SK-N-SH (cell line): Measurements from ENCODE around the gene DENND2D. TPM values are rescaled to one million over a fixed set of nuclear protein-coding genes. Genes with fewer than 3 reads are reported as not detected.
A peak's percentile ranks its signal among the peaks of the same experiment; 100 is the strongest.

Experiments
- CTCF ChIA-PET: fragments of 300-600, 350-600 bp; formaldehyde crosslinking; extraction: SDS; loops from one replicate; lab custom pipeline; 2021; lab: Yijun Ruan, JAX
- POLR2A ChIA-PET: fragments of 350-600 bp; sonication (Branson Sonifier 250); formaldehyde crosslinking; extraction: SDS; loops from one replicate; lab custom pipeline; 2020; ENCODE audit warnings: antibody characterized with exemption, inconsistent platforms; lab: Yijun Ruan, JAX
- DNase-seq: peaks from one replicate; pipeline ENCODE4 v3.0.0; 2012
- H2AFZ ChIP-seq: fragments of 200-600 bp; sonication (generic); 2 replicates; pipeline ENCODE4 v1.8.1; 2016; ENCODE audit warnings: antibody characterized with exemption, mild to moderate bottlenecking, low read depth
- H3F3A ChIP-seq: fragments of 200-600 bp; sonication (generic); replicated peaks from 2 replicates; pipeline ENCODE3; 2016; ENCODE audit warnings: antibody characterized with exemption, mild to moderate bottlenecking; ENCODE audit not compliant: insufficient read depth
- H3K27ac ChIP-seq, 2 experiments: fragments of 200-500 bp in 1 of 2; fragments of 200-600 bp in 1 of 2; sonication (Bioruptor generic) in 1 of 2; sonication (generic), shearing (Covaris generic) in 1 of 2; 2 replicates each; pipeline versions ENCODE4 v1.5.1 to v1.6.1; 2014 to 2016; ENCODE audit warnings: low read depth in 2 of 2, inconsistent platforms in 1 of 2, low read length in 1 of 2, mild to moderate bottlenecking in 1 of 2, mixed read lengths in 1 of 2
- H3K27me3 ChIP-seq: fragments of 200-600 bp; sonication (generic), shearing (Covaris generic); 2 replicates; pipeline ENCODE4 v1.6.1; 2016; ENCODE audit warnings: mixed run types; ENCODE audit not compliant: insufficient read depth
- H3K36me3 ChIP-seq, 2 experiments: fragments of 200-500 bp in 1 of 2; fragments of 200-600 bp in 1 of 2; sonication (Bioruptor generic) in 1 of 2; sonication (generic) in 1 of 2; replicated peaks in 1 of 2; 2 replicates each; pipeline versions ENCODE3 to v1.5.1; 2014 to 2016; ENCODE audit warnings: low read length in 1 of 2, mild to moderate bottlenecking in 1 of 2; ENCODE audit not compliant: insufficient read depth in 2 of 2, control insufficient read depth in 1 of 2
- H3K4me1 ChIP-seq, 2 experiments: fragments of 200-500 bp in 1 of 2; fragments of 200-600 bp in 1 of 2; sonication (Bioruptor generic) in 1 of 2; sonication (generic), shearing (Covaris generic) in 1 of 2; 2 replicates each; pipeline versions ENCODE4 v1.5.1 to v1.6.1; 2014 to 2016; ENCODE audit warnings: low read depth in 1 of 2, low read length in 1 of 2, mixed run types in 1 of 2; ENCODE audit not compliant: insufficient read depth in 2 of 2, control insufficient read depth in 1 of 2
- H3K4me2 ChIP-seq: fragments of 200-600 bp; sonication (generic), shearing (Covaris generic); 2 replicates; pipeline ENCODE4 v1.6.1; 2017; ENCODE audit warnings: mixed run types
- H3K4me3 ChIP-seq, 2 experiments: fragments of 200-500 bp in 1 of 2; fragments of 200-600 bp in 1 of 2; sonication (Bioruptor generic) in 1 of 2; sonication (generic), shearing (Covaris generic) in 1 of 2; 2 replicates each; pipeline versions ENCODE4 v1.5.1 to v1.8.1; 2014 to 2016; ENCODE audit warnings: low read depth in 2 of 2, inconsistent platforms in 1 of 2, low read length in 1 of 2, mild to moderate bottlenecking in 1 of 2, mixed read lengths in 1 of 2, moderate library complexity in 1 of 2
- H3K79me2 ChIP-seq: fragments of 200-600 bp; sonication (generic); 2 replicates; pipeline ENCODE4 v1.8.1; 2017; ENCODE audit warnings: mild to moderate bottlenecking; ENCODE audit not compliant: insufficient read depth
- H3K9ac ChIP-seq: fragments of 200-600 bp; sonication (generic); 2 replicates; pipeline ENCODE4 v1.6.1; 2017; ENCODE audit warnings: mixed run types
- H3K9me2 ChIP-seq: fragments of 200-600 bp; sonication (generic); 2 replicates; pipeline ENCODE4 v1.6.1; 2017; ENCODE audit warnings: mixed run types
- H3K9me3 ChIP-seq: fragments of 200-600 bp; sonication (generic); 2 replicates; pipeline ENCODE4 v1.6.1; 2017; ENCODE audit warnings: mixed run types, mild to moderate bottlenecking, moderate library complexity
- H4K20me1 ChIP-seq: fragments of 200-600 bp; sonication (generic); 2 replicates; pipeline ENCODE4 v1.6.1; 2017; ENCODE audit warnings: mild to moderate bottlenecking, mixed run types; ENCODE audit not compliant: insufficient read depth
- CHD2 ChIP-seq: fragments of 150-350 bp; IDR thresholded peaks from 2 replicates; pipeline ENCODE4 v1.6.1; 2018; ENCODE audit warnings: low read length; ENCODE audit not compliant: partially characterized antibody
- FOXM1 ChIP-seq: IDR thresholded peaks from 2 replicates; pipeline ENCODE4 v1.4.0; 2012; ENCODE audit warnings: low read depth, mild to moderate bottlenecking
- JUND ChIP-seq: IDR thresholded peaks from 2 replicates; pipeline ENCODE4 v1.4.0; 2012
- MXI1 ChIP-seq: IDR thresholded peaks from 2 replicates; pipeline ENCODE4 v1.6.1; 2012; ENCODE audit warnings: mild to moderate bottlenecking, low read depth, low read length, improper control_type of control experiment
- NRF1 ChIP-seq: IDR thresholded peaks from 2 replicates; pipeline ENCODE4 v1.6.1; 2012; ENCODE audit warnings: low read depth, mild to moderate bottlenecking, low read length
- POLR2AphosphoS5 ChIP-seq: IDR thresholded peaks from 2 replicates; pipeline ENCODE4 v1.6.1; 2012; ENCODE audit warnings: low read depth, low read length
- RCOR1 ChIP-seq: fragments of 150-350 bp; IDR thresholded peaks from 2 replicates; pipeline ENCODE4 v1.6.1; 2017; ENCODE audit warnings: antibody characterized with exemption, low read length
- TEAD4 ChIP-seq: IDR thresholded peaks from 2 replicates; pipeline ENCODE4 v1.4.0; 2012; ENCODE audit warnings: mild to moderate bottlenecking, borderline replicate concordance; ENCODE audit not compliant: insufficient read depth
- YY1 ChIP-seq: IDR thresholded peaks from 2 replicates; pipeline ENCODE4 v1.4.0; 2012; ENCODE audit warnings: low read depth, mild to moderate bottlenecking
- WGBS: methylation state at CpG from one replicate; pipeline ENCODE4 v1.1.6; 2017; ENCODE audit warnings: low lambda C conversion rate; 5-methylcytosine and 5-hydroxymethylcytosine counted together
- polyA plus RNA-seq, 3 experiments: library from polyadenylated mRNA; depleted of rRNA; stranded (reverse); fragments of >200 nt; gene quantifications; 2 replicates each; pipeline ENCODE4 v1.2.3, GENCODE V29; 2012
- TF ChIP-seq, protein P1 (sequence below): IDR thresholded peaks from 2 replicates; pipeline ENCODE4 v1.4.0; 2012; ENCODE audit warnings: low read depth
- TF ChIP-seq, protein P2 (sequence below): IDR thresholded peaks from 2 replicates; pipeline ENCODE4 v1.4.0; 2012; ENCODE audit warnings: low read depth, borderline replicate concordance
- TF ChIP-seq, protein P3 (sequence below): fragments of 150-350 bp; IDR thresholded peaks from 2 replicates; pipeline ENCODE4 v1.6.1; 2016; ENCODE audit warnings: mild to moderate bottlenecking, low read depth, low read length
- TF ChIP-seq, protein P4 (sequence below): IDR thresholded peaks from 2 replicates; pipeline ENCODE4; 2012
- TF ChIP-seq, protein P5 (sequence below): IDR thresholded peaks from 2 replicates; pipeline ENCODE4 v1.4.0; 2012; ENCODE audit warnings: low read depth, borderline replicate concordance
- TF ChIP-seq, protein P6 (sequence below): IDR thresholded peaks from 2 replicates; pipeline ENCODE4 v1.6.1; 2012; ENCODE audit warnings: mild to moderate bottlenecking, low read depth, low read length, moderate library complexity

Gene DENND2D
- polyA plus RNA-seq, 1 of the 3 experiments (the other 2 are of a cell fraction) = 1.3 TPM

DNA sequence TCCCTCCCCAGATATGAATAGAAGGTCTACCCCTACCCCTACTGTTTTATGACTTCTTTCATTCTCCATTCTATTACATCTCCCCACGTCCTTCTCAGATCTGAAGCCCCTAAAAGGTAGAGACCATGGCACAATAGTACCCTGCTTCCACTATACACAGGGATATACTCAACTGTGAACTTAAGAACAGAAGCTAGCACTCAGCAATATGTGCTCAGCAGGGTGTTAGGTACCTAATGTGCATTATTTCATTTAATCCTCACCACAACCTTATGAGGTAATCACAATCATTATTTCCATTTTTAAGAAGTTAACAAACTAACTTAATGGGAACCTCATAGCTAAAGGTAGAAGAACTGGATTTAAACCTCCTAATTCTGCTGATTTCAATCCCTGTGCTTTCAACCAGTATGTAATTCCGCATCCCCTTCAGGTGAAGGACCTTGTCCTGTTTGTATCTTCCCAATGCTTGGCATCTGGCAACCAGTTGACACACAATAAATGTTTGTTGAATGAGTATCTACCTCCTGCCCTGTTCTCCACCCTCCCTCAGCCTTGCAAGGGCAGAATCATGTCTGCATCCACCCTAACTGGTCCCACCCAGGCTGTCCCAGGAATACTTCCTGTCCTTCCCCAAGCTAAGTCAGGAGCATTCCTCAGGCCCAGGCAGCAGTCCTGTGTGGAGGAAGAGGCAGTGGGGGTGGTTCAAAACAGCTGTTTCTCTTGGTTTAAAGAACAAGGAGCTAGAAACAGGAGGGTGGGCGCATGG, 6.5 kb downstream of the DENND2D start:
- 87% methylated on average over 3 of the region's 3 CpGs for WGBS
- Histone ChIP-seq H3K9me3 (no peaks in the 10 kb centered on the region), H3F3A (peaks cover 11% of the 10 kb centered on the region), H3K4me2 (no peak overlapping the region; the same call in 1 of the 2 replicates), H3K79me2 (no peaks in the 10 kb centered on the region), H2AFZ (no peak overlapping the region), H3K4me1 (peaks cover 0 to 14% of the 10 kb centered on the region in 2 experiments; a peak in 2 of 4 replicates), H3K4me3 (no peak overlapping the region), H3K36me3 (peaks cover 0 to 1% of the 10 kb centered on the region in 2 experiments)
- TF ChIP-seq RCOR1 = no peak
- no peak for TF ChIP-seq JUND
- no peak for TF ChIP-seq MXI1
- no peak for TF ChIP-seq CHD2
- no peak for TF ChIP-seq YY1
- TF ChIP-seq, all 33 proteins: peak for 0
- CTCF ChIA-PET = interaction anchor here (0.9 kb wide), 1 partner anchor 51 kb away, joined by 3 read pairs; no protein-coding TSS in a partner anchor
- H3K9ac ChIP-seq = no peak overlapping the region
- no peaks in the 10 kb centered on the region for H3K9me2 ChIP-seq
- no peaks in the 10 kb centered on the region for H4K20me1 ChIP-seq
- POLR2A ChIA-PET = no interaction called here
- DNase-seq = no peak
- H3K27ac ChIP-seq = no peak overlapping the region
- H3K27me3 ChIP-seq = no peaks in the 10 kb centered on the region

DNA sequence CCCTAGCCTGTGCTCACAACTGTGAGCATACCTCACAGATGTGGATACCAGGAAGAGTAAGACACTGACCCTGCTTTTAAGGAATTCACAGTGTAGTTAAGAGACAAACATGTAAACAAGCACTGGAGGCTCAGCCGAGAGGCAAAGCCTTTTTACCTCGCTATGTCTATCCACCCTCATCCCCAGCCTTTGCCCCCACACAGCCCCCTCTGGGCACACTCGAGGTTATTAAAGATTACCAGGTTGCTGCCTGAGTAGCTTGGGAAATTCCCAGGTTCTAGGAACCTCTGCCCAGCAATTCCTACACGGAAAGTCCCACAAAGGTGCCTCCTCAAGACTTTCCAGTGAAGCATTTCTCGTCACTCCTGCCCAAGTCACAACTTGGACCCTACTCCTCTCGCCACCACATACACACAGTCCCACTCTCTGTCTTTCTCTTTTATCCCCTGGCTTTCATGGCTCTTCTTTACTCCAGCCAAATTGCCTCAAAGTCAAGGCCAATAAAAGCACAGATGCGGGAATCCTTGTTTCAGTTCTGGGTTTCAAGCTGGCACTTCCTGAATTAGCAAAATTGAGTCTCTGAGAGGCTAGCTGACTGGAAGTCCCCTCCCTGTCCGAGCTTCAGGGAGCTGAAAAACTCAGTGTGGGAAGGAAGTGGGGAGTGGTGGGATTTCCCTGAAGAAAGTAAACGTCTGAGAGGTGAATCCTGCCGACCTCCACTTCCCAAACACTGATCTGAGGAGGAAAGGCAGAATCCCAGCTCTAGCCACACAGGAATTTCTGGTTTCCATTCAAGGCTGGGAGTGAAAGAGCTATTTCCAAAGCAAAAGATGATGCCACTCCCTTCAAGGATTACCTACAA, 7.6 kb downstream of the DENND2D start:
- ChIA-PET POLR2A (no interaction called here), CTCF (interaction anchor here (1.5 to 1.6 kb wide), 2 partner anchors 22 to 30 kb away, joined by 3 to 5 read pairs; no protein-coding TSS in a partner anchor)
- no peak for DNase-seq
- WGBS = 53% methylated on average over 9 of the region's 10 CpGs
- Histone ChIP-seq H3K4me2 (no peak overlapping the region), H2AFZ (peak overlapping the region; percentile 62; the same call in 1 of the 2 replicates), H3F3A (peaks cover 11% of the 10 kb centered on the region), H3K9me2 (no peaks in the 10 kb centered on the region), H3K27ac (no peak overlapping the region), H3K79me2 (no peaks in the 10 kb centered on the region), H3K4me1 (peaks cover 0 to 14% of the 10 kb centered on the region in 2 experiments; a peak in 2 of 4 replicates), H3K4me3 (no peak overlapping the region), H3K27me3 (no peaks in the 10 kb centered on the region), H3K9ac (no peak overlapping the region), H3K9me3 (no peaks in the 10 kb centered on the region), H3K36me3 (peaks cover 0 to 9% of the 10 kb centered on the region in 2 experiments), H4K20me1 (no peaks in the 10 kb centered on the region)
- TF ChIP-seq RCOR1 = no peak
- no peak for TF ChIP-seq NRF1
- TF ChIP-seq, protein P1, sequence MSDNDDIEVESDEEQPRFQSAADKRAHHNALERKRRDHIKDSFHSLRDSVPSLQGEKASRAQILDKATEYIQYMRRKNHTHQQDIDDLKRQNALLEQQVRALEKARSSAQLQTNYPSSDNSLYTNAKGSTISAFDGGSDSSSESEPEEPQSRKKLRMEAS = no peak
- TF ChIP-seq POLR2AphosphoS5 = no peak
- TF ChIP-seq, protein P2, sequence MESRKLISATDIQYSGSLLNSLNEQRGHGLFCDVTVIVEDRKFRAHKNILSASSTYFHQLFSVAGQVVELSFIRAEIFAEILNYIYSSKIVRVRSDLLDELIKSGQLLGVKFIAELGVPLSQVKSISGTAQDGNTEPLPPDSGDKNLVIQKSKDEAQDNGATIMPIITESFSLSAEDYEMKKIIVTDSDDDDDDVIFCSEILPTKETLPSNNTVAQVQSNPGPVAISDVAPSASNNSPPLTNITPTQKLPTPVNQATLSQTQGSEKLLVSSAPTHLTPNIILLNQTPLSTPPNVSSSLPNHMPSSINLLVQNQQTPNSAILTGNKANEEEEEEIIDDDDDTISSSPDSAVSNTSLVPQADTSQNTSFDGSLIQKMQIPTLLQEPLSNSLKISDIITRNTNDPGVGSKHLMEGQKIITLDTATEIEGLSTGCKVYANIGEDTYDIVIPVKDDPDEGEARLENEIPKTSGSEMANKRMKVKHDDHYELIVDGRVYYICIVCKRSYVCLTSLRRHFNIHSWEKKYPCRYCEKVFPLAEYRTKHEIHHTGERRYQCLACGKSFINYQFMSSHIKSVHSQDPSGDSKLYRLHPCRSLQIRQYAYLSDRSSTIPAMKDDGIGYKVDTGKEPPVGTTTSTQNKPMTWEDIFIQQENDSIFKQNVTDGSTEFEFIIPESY = no peak
- TF ChIP-seq FOXM1 = no peak
- TF ChIP-seq, protein P3, sequence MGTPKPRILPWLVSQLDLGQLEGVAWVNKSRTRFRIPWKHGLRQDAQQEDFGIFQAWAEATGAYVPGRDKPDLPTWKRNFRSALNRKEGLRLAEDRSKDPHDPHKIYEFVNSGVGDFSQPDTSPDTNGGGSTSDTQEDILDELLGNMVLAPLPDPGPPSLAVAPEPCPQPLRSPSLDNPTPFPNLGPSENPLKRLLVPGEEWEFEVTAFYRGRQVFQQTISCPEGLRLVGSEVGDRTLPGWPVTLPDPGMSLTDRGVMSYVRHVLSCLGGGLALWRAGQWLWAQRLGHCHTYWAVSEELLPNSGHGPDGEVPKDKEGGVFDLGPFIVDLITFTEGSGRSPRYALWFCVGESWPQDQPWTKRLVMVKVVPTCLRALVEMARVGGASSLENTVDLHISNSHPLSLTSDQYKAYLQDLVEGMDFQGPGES = no peak
- TF ChIP-seq, protein P4, sequence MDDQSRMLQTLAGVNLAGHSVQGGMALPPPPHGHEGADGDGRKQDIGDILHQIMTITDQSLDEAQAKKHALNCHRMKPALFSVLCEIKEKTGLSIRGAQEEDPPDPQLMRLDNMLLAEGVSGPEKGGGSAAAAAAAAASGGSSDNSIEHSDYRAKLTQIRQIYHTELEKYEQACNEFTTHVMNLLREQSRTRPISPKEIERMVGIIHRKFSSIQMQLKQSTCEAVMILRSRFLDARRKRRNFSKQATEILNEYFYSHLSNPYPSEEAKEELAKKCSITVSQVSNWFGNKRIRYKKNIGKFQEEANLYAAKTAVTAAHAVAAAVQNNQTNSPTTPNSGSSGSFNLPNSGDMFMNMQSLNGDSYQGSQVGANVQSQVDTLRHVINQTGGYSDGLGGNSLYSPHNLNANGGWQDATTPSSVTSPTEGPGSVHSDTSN = no peak
- TF ChIP-seq, protein P5, sequence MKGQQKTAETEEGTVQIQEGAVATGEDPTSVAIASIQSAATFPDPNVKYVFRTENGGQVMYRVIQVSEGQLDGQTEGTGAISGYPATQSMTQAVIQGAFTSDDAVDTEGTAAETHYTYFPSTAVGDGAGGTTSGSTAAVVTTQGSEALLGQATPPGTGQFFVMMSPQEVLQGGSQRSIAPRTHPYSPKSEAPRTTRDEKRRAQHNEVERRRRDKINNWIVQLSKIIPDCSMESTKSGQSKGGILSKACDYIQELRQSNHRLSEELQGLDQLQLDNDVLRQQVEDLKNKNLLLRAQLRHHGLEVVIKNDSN = no peak
- TF ChIP-seq, protein P6, sequence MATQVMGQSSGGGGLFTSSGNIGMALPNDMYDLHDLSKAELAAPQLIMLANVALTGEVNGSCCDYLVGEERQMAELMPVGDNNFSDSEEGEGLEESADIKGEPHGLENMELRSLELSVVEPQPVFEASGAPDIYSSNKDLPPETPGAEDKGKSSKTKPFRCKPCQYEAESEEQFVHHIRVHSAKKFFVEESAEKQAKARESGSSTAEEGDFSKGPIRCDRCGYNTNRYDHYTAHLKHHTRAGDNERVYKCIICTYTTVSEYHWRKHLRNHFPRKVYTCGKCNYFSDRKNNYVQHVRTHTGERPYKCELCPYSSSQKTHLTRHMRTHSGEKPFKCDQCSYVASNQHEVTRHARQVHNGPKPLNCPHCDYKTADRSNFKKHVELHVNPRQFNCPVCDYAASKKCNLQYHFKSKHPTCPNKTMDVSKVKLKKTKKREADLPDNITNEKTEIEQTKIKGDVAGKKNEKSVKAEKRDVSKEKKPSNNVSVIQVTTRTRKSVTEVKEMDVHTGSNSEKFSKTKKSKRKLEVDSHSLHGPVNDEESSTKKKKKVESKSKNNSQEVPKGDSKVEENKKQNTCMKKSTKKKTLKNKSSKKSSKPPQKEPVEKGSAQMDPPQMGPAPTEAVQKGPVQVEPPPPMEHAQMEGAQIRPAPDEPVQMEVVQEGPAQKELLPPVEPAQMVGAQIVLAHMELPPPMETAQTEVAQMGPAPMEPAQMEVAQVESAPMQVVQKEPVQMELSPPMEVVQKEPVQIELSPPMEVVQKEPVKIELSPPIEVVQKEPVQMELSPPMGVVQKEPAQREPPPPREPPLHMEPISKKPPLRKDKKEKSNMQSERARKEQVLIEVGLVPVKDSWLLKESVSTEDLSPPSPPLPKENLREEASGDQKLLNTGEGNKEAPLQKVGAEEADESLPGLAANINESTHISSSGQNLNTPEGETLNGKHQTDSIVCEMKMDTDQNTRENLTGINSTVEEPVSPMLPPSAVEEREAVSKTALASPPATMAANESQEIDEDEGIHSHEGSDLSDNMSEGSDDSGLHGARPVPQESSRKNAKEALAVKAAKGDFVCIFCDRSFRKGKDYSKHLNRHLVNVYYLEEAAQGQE = no peak
- no peak for TF ChIP-seq TEAD4
